Measurements from ENCODE around the gene APH1A. TPM values are rescaled to one million over a fixed set of nuclear protein-coding genes. Genes with fewer than 3 reads are reported as not detected.

APH1A gene
- total and polyA plus RNA-seq, 2 donors, result 73.0 to 114 TPM

DNA sequence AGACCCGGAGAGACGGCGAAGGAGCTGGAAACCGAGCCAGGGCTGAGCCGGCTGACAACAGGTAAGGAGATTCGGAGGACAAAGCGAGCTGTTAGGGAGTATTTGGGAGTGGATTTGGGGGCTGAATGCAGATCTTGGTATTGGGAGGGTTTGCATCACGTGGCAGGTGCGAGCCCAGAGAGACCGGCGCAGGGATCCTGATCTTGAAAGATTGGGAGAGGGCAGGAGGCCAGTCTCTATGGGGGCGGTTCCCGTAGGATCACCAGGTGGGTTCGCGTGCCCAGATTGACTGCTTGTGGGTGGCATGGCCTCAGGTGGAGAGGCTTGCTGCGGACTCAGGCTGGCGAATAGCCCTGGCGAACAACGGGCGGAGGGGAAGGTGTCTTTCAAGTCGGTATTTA, 13.7 kb upstream of the APH1A start:
- 2% methylated on average over 21 of the region's 21 CpGs for WGBS
- Histone ChIP-seq H3K27ac (ENCODE audit: low read depth) (peak overlapping the region; percentile 49), H3K4me1 (ENCODE audit: insufficient read depth) (no peaks in the 10 kb centered on the region), H3K36me3 (ENCODE audit: insufficient read depth) (no peaks in the 10 kb centered on the region), H3K4me3 (ENCODE audit: low read depth, low read length) (peak overlapping the region; percentile 27)
- no peak for DNase-seq (ENCODE audit: extremely low spot score)

- Histone ChIP-seq H3K4me1 (ENCODE audit: insufficient read depth) (no peaks in the 10 kb centered on the region), H3K36me3 (ENCODE audit: insufficient read depth) (no peaks in the 10 kb centered on the region), H3K4me3 (ENCODE audit: low read depth, low read length) (peak within 1 kb of the TSS; percentile 45), H3K27ac (ENCODE audit: low read depth) (peak within 1 kb of the TSS; percentile 53)
- DNase-seq (ENCODE audit: extremely low spot score), result peak; percentile 92
- WGBS, result under 1% methylated on average over 46 of the region's 46 CpGs
Measured at GRCh38 chr1:150281758-150282557, 13.1 kb upstream of the APH1A start, which contains the start of gene CIART. CIART (plus strand) TSS chr1:150282554; CDS start chr1:150283268, 714 bp downstream.

GRCh38 chr1:150281221-150281757, 12.5 kb upstream of the APH1A start:
- whole genome bisulfite sequencing, result 1% methylated on average over 15 of the region's 15 CpGs
- H3K4me1 ChIP-seq (ENCODE audit: insufficient read depth), result no peaks in the 10 kb centered on the region
- peak overlapping the region; percentile 45 for H3K4me3 ChIP-seq (ENCODE audit: low read depth, low read length)
- H3K36me3 ChIP-seq (ENCODE audit: insufficient read depth), result no peaks in the 10 kb centered on the region
- H3K27ac ChIP-seq (ENCODE audit: low read depth), result peak overlapping the region; percentile 53
- DNase-seq (ENCODE audit: extremely low spot score), result no peak

GRCh38 chr1:150280138-150280707, 11.4 kb upstream of the APH1A start:
- Histone ChIP-seq H3K4me3 (ENCODE audit: low read depth, low read length) (no peak overlapping the region), H3K36me3 (ENCODE audit: insufficient read depth) (no peaks in the 10 kb centered on the region), H3K27ac (ENCODE audit: low read depth) (no peak overlapping the region), H3K4me1 (ENCODE audit: insufficient read depth) (no peaks in the 10 kb centered on the region)
- WGBS, result 84% methylated on average over 6 of the region's 6 CpGs
- DNase-seq (ENCODE audit: extremely low spot score), result no peak

DNA sequence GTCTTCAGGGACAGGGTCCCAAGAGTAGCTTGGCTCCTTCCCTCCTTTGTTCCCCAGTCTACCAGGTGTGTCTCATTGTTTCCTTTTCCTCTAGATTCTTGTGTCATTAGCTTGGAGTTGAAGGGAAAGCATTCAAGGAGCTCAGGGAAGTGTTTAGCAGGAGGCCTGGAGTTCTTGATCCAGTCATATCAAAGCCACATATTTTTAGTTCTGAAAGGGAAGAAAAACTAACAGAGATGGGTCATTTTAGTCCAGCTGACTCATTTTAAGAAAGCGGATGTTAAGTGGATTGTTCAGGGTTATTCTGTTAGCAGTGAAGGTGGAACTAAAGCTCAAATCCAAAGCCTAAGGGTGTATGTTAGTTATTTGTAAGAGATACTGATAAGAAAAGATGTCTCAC, 4.5 kb upstream of the APH1A start:
- 68% methylated on average over 1 of the region's 1 CpG for WGBS
- Histone ChIP-seq H3K36me3 (ENCODE audit: insufficient read depth) (no peaks in the 10 kb centered on the region), H3K4me1 (ENCODE audit: insufficient read depth) (no peaks in the 10 kb centered on the region), H3K4me3 (ENCODE audit: low read depth, low read length) (no peak overlapping the region), H3K27ac (ENCODE audit: low read depth) (no peak overlapping the region)
- DNase-seq (ENCODE audit: extremely low spot score), result no peak

DNA sequence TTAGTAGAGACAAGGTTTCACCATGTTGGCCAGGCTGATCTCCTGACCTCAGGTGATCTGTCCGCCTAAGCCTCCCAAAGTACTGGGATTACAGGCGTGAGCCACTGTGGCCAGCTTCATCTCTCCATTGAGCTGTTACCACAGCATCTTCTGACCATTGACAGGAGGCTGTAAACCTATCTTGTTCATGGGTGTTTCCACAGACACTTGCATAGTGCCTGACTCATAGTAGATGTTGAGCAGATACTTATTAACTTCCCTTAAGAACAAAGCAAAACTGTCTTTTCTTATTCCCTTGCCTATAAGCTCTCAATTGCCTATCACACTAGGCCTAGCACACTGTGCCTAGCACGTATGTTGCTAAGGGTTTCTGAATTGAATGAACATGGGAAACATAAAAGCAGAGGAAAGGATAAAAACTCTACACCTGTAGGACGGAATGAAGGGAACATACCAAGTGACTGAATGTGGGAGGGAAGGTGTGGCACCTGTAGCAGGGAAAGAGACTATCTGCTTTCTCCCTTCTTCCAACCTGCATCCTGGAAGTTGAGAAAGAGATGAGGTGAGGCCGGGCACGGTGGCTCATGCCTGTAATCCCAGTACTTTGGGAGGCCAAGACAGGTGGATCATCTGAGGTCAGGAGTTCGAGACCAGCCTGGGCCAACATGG, 2.6 kb upstream of the APH1A start:
- Histone ChIP-seq H3K4me1 (ENCODE audit: insufficient read depth) (no peaks in the 10 kb centered on the region), H3K27ac (ENCODE audit: low read depth) (no peak overlapping the region), H3K36me3 (ENCODE audit: insufficient read depth) (no peaks in the 10 kb centered on the region), H3K4me3 (ENCODE audit: low read depth, low read length) (no peak overlapping the region)
- WGBS, result 94% methylated on average over 7 of the region's 7 CpGs
- no peak for DNase-seq (ENCODE audit: extremely low spot score)

DNA sequence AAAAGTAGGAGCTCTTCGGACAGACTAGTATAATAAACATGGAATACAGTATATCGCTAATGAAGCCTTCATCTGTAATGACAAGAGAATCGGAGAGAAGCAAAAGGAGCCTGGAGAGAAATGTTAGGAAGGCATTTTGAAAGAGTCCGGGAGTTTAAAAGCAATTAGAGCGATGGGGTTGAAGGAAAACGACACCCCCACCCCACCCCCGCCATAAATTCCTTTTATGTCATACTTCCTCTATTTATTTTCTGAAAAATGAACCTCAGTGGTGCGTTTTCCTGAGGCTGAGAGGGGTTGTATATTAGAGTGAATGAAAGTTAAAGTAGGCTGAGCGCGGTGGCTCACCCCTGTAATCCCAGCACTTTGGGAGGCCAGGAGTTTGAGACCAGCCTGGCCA, 635 bp upstream of the APH1A start:
- Histone ChIP-seq H3K4me3 (ENCODE audit: low read depth, low read length) (peak overlapping the region; percentile 91), H3K36me3 (ENCODE audit: insufficient read depth) (peaks cover 2% of the 10 kb centered on the region), H3K4me1 (ENCODE audit: insufficient read depth) (no peaks in the 10 kb centered on the region), H3K27ac (ENCODE audit: low read depth) (no peak overlapping the region)
- WGBS, result 30% methylated on average over 10 of the region's 10 CpGs
- DNase-seq (ENCODE audit: extremely low spot score), result no peak

DNA sequence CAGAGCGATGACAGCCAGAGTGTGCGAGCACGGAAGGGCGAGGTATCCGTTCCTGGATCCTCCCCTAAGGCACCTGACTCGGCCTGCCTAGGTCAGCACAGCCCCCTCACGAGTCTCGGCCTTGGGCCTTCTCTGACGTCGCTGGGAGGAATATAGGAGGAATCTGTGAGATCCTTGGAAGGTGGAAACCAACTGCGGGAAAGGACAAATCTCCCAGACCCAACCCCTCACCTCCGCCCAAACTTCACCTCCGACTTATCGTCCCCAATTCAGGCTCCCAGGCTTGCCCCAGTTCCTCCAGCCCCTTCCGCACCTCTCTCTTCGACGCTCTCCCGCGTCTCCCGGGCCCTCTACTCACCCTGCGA, 494 bp downstream of the APH1A start:
- WGBS, result under 1% methylated on average over 21 of the region's 21 CpGs
- H3K36me3 ChIP-seq (ENCODE audit: insufficient read depth), result peaks cover 2% of the 10 kb centered on the region
- peak overlapping the region; percentile 91 for H3K4me3 ChIP-seq (ENCODE audit: low read depth, low read length)
- no peak for DNase-seq (ENCODE audit: extremely low spot score)
- H3K4me1 ChIP-seq (ENCODE audit: insufficient read depth), result no peaks in the 10 kb centered on the region
- peak overlapping the region; percentile 91 for H3K27ac ChIP-seq (ENCODE audit: low read depth)

DNA sequence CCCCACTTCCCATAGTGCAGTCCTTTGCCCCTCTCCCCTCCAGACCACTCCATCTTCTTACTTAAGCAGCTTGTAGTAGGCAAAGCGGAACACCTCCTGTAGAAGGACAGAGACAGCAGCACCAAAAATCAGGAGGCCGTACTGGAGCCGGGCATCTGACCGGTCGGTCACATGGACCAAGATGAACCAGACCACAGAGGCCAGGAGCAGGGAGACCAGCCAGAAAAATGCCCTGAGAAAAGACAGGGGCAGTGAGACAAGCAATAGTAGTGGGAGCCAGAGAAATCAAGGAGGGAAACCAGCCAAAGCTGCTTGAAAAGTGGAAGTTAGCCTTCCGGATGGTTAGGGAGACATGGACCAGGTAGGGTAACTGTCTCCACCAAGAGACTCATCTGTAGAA, 920 bp downstream of the APH1A start:
- WGBS, result 33% methylated on average over 6 of the region's 6 CpGs
- Histone ChIP-seq H3K36me3 (ENCODE audit: insufficient read depth) (peaks cover 2% of the 10 kb centered on the region), H3K27ac (ENCODE audit: low read depth) (peak overlapping the region; percentile 13), H3K4me1 (ENCODE audit: insufficient read depth) (no peaks in the 10 kb centered on the region), H3K4me3 (ENCODE audit: low read depth, low read length) (peak overlapping the region; percentile 91)
- DNase-seq (ENCODE audit: extremely low spot score), result no peak

DNA sequence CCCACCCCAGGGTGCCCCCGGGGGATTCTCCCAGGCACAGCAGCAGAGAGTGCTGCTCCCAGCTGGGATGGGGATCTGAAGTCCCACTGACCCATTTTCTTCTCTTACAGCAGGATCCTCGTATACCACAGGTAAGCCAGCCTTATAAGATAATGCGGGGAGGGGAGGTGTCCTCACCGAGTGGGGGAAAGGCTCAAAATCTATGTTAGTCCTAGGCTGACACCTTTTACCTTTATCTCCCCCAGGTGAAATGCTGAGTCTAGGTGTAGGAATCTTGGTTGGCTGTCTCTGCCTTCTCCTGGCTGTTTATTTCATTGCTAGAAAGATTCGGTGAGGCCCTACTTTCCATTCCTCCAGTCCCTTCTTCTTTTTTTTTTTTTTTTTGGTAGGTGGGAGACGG, 5.3 kb downstream of the APH1A start:
- H3K4me1 ChIP-seq (ENCODE audit: insufficient read depth), result no peaks in the 10 kb centered on the region
- WGBS, result 74% methylated on average over 6 of the region's 6 CpGs

GRCh38 chr1:150262388-150263320, 6.2 kb downstream of the APH1A start:
- H3K27ac ChIP-seq (ENCODE audit: low read depth), result no peak overlapping the region
- no peak overlapping the region for H3K4me3 ChIP-seq (ENCODE audit: low read depth, low read length)
- no peaks in the 10 kb centered on the region for H3K4me1 ChIP-seq (ENCODE audit: insufficient read depth)
- DNase-seq (ENCODE audit: extremely low spot score), result no peak
- H3K36me3 ChIP-seq (ENCODE audit: insufficient read depth), result peaks cover 2% of the 10 kb centered on the region
- WGBS, result 83% methylated on average over 6 of the region's 6 CpGs

More for the DNA sequence above, 5.3 kb downstream of the APH1A start:
- Histone ChIP-seq H3K36me3 (ENCODE audit: insufficient read depth) (peaks cover 2% of the 10 kb centered on the region), H3K27ac (ENCODE audit: low read depth) (no peak overlapping the region), H3K4me3 (ENCODE audit: low read depth, low read length) (no peak overlapping the region)
- DNase-seq (ENCODE audit: extremely low spot score), result no peak

DNA sequence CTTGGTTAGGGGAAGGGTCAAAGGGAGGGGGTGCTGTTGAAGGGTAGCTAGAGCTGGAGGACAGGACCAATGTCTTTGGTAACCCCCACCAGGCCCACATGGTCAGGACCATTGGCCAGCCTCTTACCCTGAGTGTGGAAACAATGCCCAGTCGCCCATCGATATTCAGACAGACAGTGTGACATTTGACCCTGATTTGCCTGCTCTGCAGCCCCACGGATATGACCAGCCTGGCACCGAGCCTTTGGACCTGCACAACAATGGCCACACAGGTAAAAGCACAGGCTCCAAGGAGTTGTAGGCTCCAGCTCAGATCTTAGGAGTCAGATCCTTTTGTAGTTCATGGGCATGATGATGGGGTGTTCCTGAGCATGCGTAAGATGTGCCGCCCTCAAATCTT, 7.4 kb downstream of the APH1A start:
- DNase-seq (ENCODE audit: extremely low spot score), result no peak
- no peak overlapping the region for H3K4me3 ChIP-seq (ENCODE audit: low read depth, low read length)
- H3K36me3 ChIP-seq (ENCODE audit: insufficient read depth), result peaks cover 2% of the 10 kb centered on the region
- H3K27ac ChIP-seq (ENCODE audit: low read depth), result no peak overlapping the region
- H3K4me1 ChIP-seq (ENCODE audit: insufficient read depth), result no peaks in the 10 kb centered on the region
- 90% methylated on average over 6 of the region's 6 CpGs for WGBS

All from urinary bladder (tissue), 4 donors.